Heart left ventricle (tissue), 13 donors: ENCODE results near the gene SMYD1.

Experiments used
- POLR2A ChIP-seq, 2 donors: fragments of 450-650 bp; IDR thresholded peaks; one replicate each; pipeline ENCODE4 v1.6.1; 2017; ENCODE audit warnings: antibody characterized with exemption in 2 of 2, mild to moderate bottlenecking in 2 of 2, moderate library complexity in 2 of 2
- TF ChIP-seq, protein P1 (sequence below), 12 donors: fragments of 200-600 bp; sonication (generic) in 4 of 12; IDR thresholded peaks; one replicate each; pipeline versions ENCODE4 v1.5.0 to v1.8.0; 2018 to 2022; ENCODE audit warnings: antibody characterized with exemption in 12 of 12, mild to moderate bottlenecking in 5 of 12
- donor health status: ischemic (EF 13 %, LVEDD 7.1; RV severe dilation, severe dysfunction).
- donor health status: DM: no; HTN: yes; CAD: no.
- donor health status: DM: no; HTN: no; CAD: no.
- donor health status: ischemic (EF 25% LVEDD 6.9; RV normal size, moderate dysfunction).
- donor health status: ischemic (EF 25% LVEDD 5.7; RV mildly dilated, moderate dysfunction).
- donor health status: ischemic (EF 35%, LVEDD 5.7; RV mildly dilated, moderate dysfunction).
- donor health status: nonischemic (EF 11% LVEDD 7.7; RV severe dilation, severe dysfunction).
- donor health status: DM: yes; HTN: yes; CAD: no.
- donor health status: PGD.
- donor health status: ischemic (EF 29% LVEDD 5.4; RV normal size, mild dysfunction).
- donor health status: nonischemic (EF 23%, LVEDD 6.1; RV moderate dilation, normal function).

GRCh38 chr2:88038263-88039105 is 29.1 kb upstream of the SMYD1 start:
- TF ChIP-seq, protein P1, sequence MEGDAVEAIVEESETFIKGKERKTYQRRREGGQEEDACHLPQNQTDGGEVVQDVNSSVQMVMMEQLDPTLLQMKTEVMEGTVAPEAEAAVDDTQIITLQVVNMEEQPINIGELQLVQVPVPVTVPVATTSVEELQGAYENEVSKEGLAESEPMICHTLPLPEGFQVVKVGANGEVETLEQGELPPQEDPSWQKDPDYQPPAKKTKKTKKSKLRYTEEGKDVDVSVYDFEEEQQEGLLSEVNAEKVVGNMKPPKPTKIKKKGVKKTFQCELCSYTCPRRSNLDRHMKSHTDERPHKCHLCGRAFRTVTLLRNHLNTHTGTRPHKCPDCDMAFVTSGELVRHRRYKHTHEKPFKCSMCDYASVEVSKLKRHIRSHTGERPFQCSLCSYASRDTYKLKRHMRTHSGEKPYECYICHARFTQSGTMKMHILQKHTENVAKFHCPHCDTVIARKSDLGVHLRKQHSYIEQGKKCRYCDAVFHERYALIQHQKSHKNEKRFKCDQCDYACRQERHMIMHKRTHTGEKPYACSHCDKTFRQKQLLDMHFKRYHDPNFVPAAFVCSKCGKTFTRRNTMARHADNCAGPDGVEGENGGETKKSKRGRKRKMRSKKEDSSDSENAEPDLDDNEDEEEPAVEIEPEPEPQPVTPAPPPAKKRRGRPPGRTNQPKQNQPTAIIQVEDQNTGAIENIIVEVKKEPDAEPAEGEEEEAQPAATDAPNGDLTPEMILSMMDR (IDR thresholded peaks at IDR 0.05), result no peak
- no peak for TF ChIP-seq POLR2A (IDR thresholded peaks at IDR 0.05)
